Measurements from ENCODE around the gene GLRX. TPM values are rescaled to one million over a fixed set of nuclear protein-coding genes. Genes with fewer than 3 reads are reported as not detected.
A peak's percentile ranks its signal among the peaks of the same experiment; 100 is the strongest.

The GLRX gene
- total and polyA plus RNA-seq, 2 of the 13 experiments (the other 11 are each of a cell fraction or from before 2014, with no cell fraction given), result 63.8 to 499 TPM

- no peak; the same call in 1 of the 2 replicates for TF ChIP-seq ZNF777 (CRISPR knock-in tag; IDR thresholded peaks at IDR 0.05)
- TF ChIP-seq ZNF597 (CRISPR knock-in tag; IDR thresholded peaks at IDR 0.05), result no peak
- TF ChIP-seq TERF1 (CRISPR knock-in tag; IDR thresholded peaks at IDR 0.05), result no peak
- no peak for TF ChIP-seq ZNF780A (CRISPR knock-in tag; IDR thresholded peaks at IDR 0.05)
- TF ChIP-seq ZNF652 (CRISPR knock-in tag; IDR thresholded peaks at IDR 0.05; ENCODE audit: borderline replicate concordance, low read depth), result no peak; the same call in 1 of the 2 replicates
- no peak for TF ChIP-seq NONO (IDR thresholded peaks at IDR 0.05)
- peak; percentile 78; the same call in 1 of the 2 replicates for TF ChIP-seq NONO (CRISPR knock-in tag; conservative IDR thresholded peaks at IDR 0.05)
- TF ChIP-seq ZFP36L2 (CRISPR knock-in tag; IDR thresholded peaks at IDR 0.05), result no peak
- TF ChIP-seq FOSL2 (CRISPR knock-in tag; IDR thresholded peaks at IDR 0.05), result peak; percentile 80
- no peak for TF ChIP-seq ZSCAN20 (CRISPR knock-in tag; IDR thresholded peaks at IDR 0.05; ENCODE audit: borderline replicate concordance)
- TF ChIP-seq ZBTB33 (CRISPR knock-in tag; IDR thresholded peaks at IDR 0.05), result no peak
- TF ChIP-seq STAT6 (CRISPR knock-in tag; IDR thresholded peaks at IDR 0.05; ENCODE audit: borderline replicate concordance), result no peak; the same call in 1 of the 2 replicates
- TF ChIP-seq MAF1 (CRISPR knock-in tag; IDR thresholded peaks at IDR 0.05; ENCODE audit: borderline replicate concordance), result no peak
- TF ChIP-seq SRY (CRISPR knock-in tag; IDR thresholded peaks at IDR 0.05), result no peak
- no peak for TF ChIP-seq ATM (IDR thresholded peaks at IDR 0.05; ENCODE audit: borderline replicate concordance)
- no peak for TF ChIP-seq HIVEP1 (CRISPR knock-in tag; IDR thresholded peaks at IDR 0.05)
- TF ChIP-seq ZNF781 (CRISPR knock-in tag; IDR thresholded peaks at IDR 0.05; ENCODE audit: borderline replicate concordance, not compliant biosample characterization), result no peak
- TF ChIP-seq FOXM1 (CRISPR knock-in tag; IDR thresholded peaks at IDR 0.05), result no peak
- no peak for TF ChIP-seq ATRX (CRISPR knock-in tag; IDR thresholded peaks at IDR 0.05; ENCODE audit: borderline replicate concordance)
- no peak for TF ChIP-seq ZNF704 (CRISPR knock-in tag; IDR thresholded peaks at IDR 0.05; ENCODE audit: borderline replicate concordance)
- TF ChIP-seq ZNF124 (CRISPR knock-in tag; IDR thresholded peaks at IDR 0.05), result peak; percentile 65; the same call in 1 of the 2 replicates
Measured at GRCh38 chr5:95864944-95865504, 42.5 kb upstream of the GLRX start (continued).

All from HepG2 (cell line).